Measurements from ENCODE around the gene NIBAN1. TPM values are rescaled to one million over a fixed set of nuclear protein-coding genes. Genes with fewer than 3 reads are reported as not detected.
"Not testable (repeated sequence)": the region's sequence is repeated elsewhere in the genome, so short reads cannot be mapped to it uniquely, and the experiment has no call there.

The NIBAN1 gene
- total RNA-seq, 2 experiments from 2014 or later: 10.1 to 11.0 TPM

- Mint-ChIP-seq H3K4me1 (ENCODE audit: low read depth) (peaks cover 3% of the 10 kb centered on the region), H3K36me3 (ENCODE audit: low read depth) (peaks cover 2% of the 10 kb centered on the region), H3K27ac (no peak overlapping the region), H3K9me3 (no peaks in the 10 kb centered on the region), H3K27me3 (no peaks in the 10 kb centered on the region), H3K4me3 (no peak overlapping the region)
- TF ChIP-seq CTCF (IDR thresholded peaks at IDR 0.05): no peak
- POLR2A ChIA-PET: no interaction called here
- intact Hi-C loops (cut with micrococcal nuclease): no loop called here
- no peak for DNase-seq
- CTCF ChIA-PET: interaction anchor here (1.3 kb wide), 1 partner anchor 154 kb away, joined by 5 read pairs; no protein-coding TSS in a partner anchor
- no peak for ATAC-seq
Measured at GRCh38 chr1:184959626-184960025, 14.7 kb downstream of the NIBAN1 start.

DNA sequence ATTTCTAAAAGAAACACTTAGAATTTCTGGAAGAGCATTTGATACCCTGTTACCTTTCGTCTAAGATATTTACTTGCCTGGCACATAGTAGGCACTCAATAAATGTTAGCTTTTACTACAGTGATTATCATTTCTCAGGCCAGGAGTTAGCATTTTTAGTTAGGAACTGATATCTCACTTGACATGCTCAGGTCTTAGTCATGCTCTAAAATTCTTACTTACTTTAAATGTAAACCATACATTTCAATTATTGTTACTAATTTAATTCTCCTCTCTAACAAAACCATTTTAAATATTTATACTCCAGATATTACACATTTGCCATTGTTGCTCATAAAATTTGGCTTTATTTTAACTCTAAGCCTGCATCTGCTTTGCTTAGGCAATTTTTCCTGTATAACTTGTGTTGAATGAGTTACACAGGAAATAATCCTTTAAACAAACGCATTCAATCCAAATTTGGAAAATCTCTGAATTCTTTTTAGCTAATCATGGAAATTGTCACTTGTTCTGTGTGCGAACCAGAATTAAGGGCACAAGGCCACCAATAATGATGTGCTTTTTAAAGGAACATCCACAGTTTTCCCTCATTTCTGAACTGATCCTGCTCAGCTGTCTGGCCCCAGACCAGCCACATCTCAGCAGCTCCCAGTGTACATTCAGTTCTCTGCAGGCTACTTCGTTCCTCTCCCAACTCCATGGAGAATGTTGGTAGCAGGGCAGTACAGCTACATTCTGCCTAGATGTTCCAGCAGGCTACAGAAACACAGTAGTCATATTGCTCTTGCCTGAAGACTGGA lies 15.6 kb downstream of the NIBAN1 start:
- peaks cover 12% of the 10 kb centered on the region for H3K4me1 Mint-ChIP-seq (ENCODE audit: low read depth)
- H3K36me3 Mint-ChIP-seq (ENCODE audit: low read depth): no peaks in the 10 kb centered on the region
- no peak overlapping the region for H3K4me3 Mint-ChIP-seq
- TF ChIP-seq CTCF (IDR thresholded peaks at IDR 0.05): no peak
- DNase-seq: no peak
- H3K27me3 Mint-ChIP-seq: no peaks in the 10 kb centered on the region
- intact Hi-C loops (cut with micrococcal nuclease): no loop called here
- no peak overlapping the region for H3K27ac Mint-ChIP-seq
- no peak for ATAC-seq
- ChIA-PET POLR2A (interaction anchor here (0.8 to 1.6 kb wide), 2 partner anchors 10 to 13 kb away, joined by 3 to 5 read pairs; no protein-coding TSS in a partner anchor), CTCF (interaction anchor here (1.3 to 2.6 kb wide), 3 partner anchors 24 to 153 kb away, joined by 5 to 15 read pairs (median 9); no protein-coding TSS in a partner anchor)
- no peaks in the 10 kb centered on the region for H3K9me3 Mint-ChIP-seq

DNA sequence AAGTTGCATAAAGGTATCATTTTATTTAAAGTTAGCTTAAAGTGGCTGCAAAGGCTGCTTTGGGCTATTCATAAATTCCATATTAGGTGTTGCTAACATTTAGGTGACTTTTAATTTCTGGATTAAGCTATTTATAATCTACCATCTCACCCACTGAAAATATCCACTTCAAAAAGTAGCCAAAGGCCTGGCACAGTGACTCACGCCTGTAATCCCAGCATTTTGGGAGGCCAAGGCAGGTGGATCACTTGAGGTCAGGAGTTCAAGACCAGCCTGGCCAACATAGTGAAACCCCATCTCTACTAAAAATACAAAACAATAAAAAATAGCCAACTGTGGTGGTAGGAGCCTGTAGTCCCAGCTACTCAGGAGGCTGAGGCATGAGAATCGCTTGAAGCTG lies 16.4 kb downstream of the NIBAN1 start:
- ChIA-PET POLR2A (interaction anchor here (0.8 to 1.6 kb wide), 3 partner anchors 8 to 14 kb away, joined by 3 to 5 read pairs (median 4); no protein-coding TSS in a partner anchor), CTCF (interaction anchor here (1.6 to 2.6 kb wide), 2 partner anchors 25 to 152 kb away, joined by 9 to 15 read pairs; no protein-coding TSS in a partner anchor)
- DNase-seq; H3K9me3 Mint-ChIP-seq; intact Hi-C loops (cut with micrococcal nuclease); H3K4me3 Mint-ChIP-seq; H3K27me3 Mint-ChIP-seq; ATAC-seq; H3K36me3 Mint-ChIP-seq (ENCODE audit: low read depth); H3K27ac Mint-ChIP-seq: not testable (repeated sequence)
- peaks cover 17% of the 10 kb centered on the region for H3K4me1 Mint-ChIP-seq (ENCODE audit: low read depth)

- no peak for ATAC-seq
- Mint-ChIP-seq H3K4me1 (ENCODE audit: low read depth) (peaks cover 17% of the 10 kb centered on the region), H3K36me3 (ENCODE audit: low read depth) (no peaks in the 10 kb centered on the region), H3K9me3 (no peaks in the 10 kb centered on the region), H3K27me3 (no peaks in the 10 kb centered on the region), H3K27ac (no peak overlapping the region), H3K4me3 (no peak overlapping the region)
- POLR2A ChIA-PET: interaction anchor here (0.9 to 1.6 kb wide), 3 partner anchors 9 to 18 kb away, joined by 3 to 5 read pairs (median 4); no protein-coding TSS in a partner anchor
- TF ChIP-seq CTCF (IDR thresholded peaks at IDR 0.05): no peak
- CTCF ChIA-PET: interaction anchor here (1.6 to 2.6 kb wide), 2 partner anchors 25 to 151 kb away, joined by 9 to 15 read pairs; no protein-coding TSS in a partner anchor
- DNase-seq: no peak
- intact Hi-C loops (cut with micrococcal nuclease): no loop called here
Measured at GRCh38 chr1:184956999-184957700, 17.2 kb downstream of the NIBAN1 start.

- Mint-ChIP-seq H3K27me3 (no peaks in the 10 kb centered on the region), H3K4me3 (peak overlapping the region; percentile 28), H3K4me1 (ENCODE audit: low read depth) (peaks cover 17% of the 10 kb centered on the region), H3K9me3 (no peaks in the 10 kb centered on the region), H3K27ac (peak overlapping the region; percentile 80), H3K36me3 (ENCODE audit: low read depth) (no peaks in the 10 kb centered on the region)
- ChIA-PET POLR2A (interaction anchor here (1.2 to 1.3 kb wide), 2 partner anchors 12 to 20 kb away, joined by 3 read pairs; partner anchors contain the start of gene NIBAN1), CTCF (no interaction called here)
- ATAC-seq: no peak
- DNase-seq: peak; percentile 11
- no peak for TF ChIP-seq CTCF (IDR thresholded peaks at IDR 0.05)
- intact Hi-C loops (cut with micrococcal nuclease): no loop called here
Measured at GRCh38 chr1:184954232-184954995, 19.9 kb downstream of the NIBAN1 start.
